Liver (tissue), 3 donors: ENCODE measurements around the gene KCP.

Experiments
- CTCF ChIP-seq: fragments of 150-350 bp; IDR thresholded peaks from 2 replicates; pipeline ENCODE4 v1.5.1; 2017; ENCODE audit warnings: improper control_type of control experiment, low read depth, low read length; ENCODE audit not compliant: missing input control
- EGR1 ChIP-seq, 2 donors: IDR thresholded peaks; 2 replicates each; pipeline ENCODE4 v1.6.1; 2016 to 2018; ENCODE audit warnings: antibody characterized with exemption in 2 of 2, low read depth in 2 of 2
- FOXA1 ChIP-seq: IDR thresholded peaks from 2 replicates; pipeline ENCODE4 v1.6.1; 2016; ENCODE audit warnings: antibody characterized with exemption
- FOXA2 ChIP-seq: IDR thresholded peaks from 2 replicates; pipeline ENCODE4 v1.6.1; 2016; ENCODE audit warnings: antibody characterized with exemption
- GABPA ChIP-seq, 2 donors: IDR thresholded peaks in 1 of 2; conservative IDR thresholded peaks in 1 of 2; 2 replicates each; pipeline ENCODE4 v1.6.1; 2016; ENCODE audit warnings: antibody characterized with exemption in 2 of 2, mild to moderate bottlenecking in 1 of 2, moderate library complexity in 1 of 2
- JUND ChIP-seq, 2 donors: IDR thresholded peaks; 2 replicates each; pipeline ENCODE4 v1.6.1; 2016; ENCODE audit warnings: antibody characterized with exemption in 2 of 2
- MAX ChIP-seq: IDR thresholded peaks from 2 replicates; pipeline ENCODE4 v1.6.1; 2016; ENCODE audit warnings: antibody characterized with exemption
- NR2F2 ChIP-seq: IDR thresholded peaks from 2 replicates; pipeline ENCODE4 v1.6.1; 2016; ENCODE audit warnings: antibody characterized with exemption
- RAD21 ChIP-seq, 2 donors: IDR thresholded peaks; 2 replicates each; pipeline ENCODE4 v1.6.1; 2016; ENCODE audit warnings: antibody characterized with exemption in 2 of 2, mild to moderate bottlenecking in 2 of 2
- SP1 ChIP-seq: IDR thresholded peaks from 2 replicates; pipeline ENCODE4 v1.6.1; 2018; ENCODE audit warnings: antibody characterized with exemption, mild to moderate bottlenecking
- TAF1 ChIP-seq: conservative IDR thresholded peaks from 2 replicates; pipeline ENCODE4 v1.6.1; 2016; ENCODE audit warnings: antibody characterized with exemption, mild to moderate bottlenecking
- ZBTB33 ChIP-seq: IDR thresholded peaks from 2 replicates; pipeline ENCODE4 v1.6.1; 2016; ENCODE audit warnings: antibody characterized with exemption
- TF ChIP-seq, protein P1 (sequence below): IDR thresholded peaks from 2 replicates; pipeline ENCODE4 v1.6.1; 2016; ENCODE audit warnings: antibody characterized with exemption
- TF ChIP-seq, protein P2 (sequence below): IDR thresholded peaks from 2 replicates; pipeline ENCODE4 v1.6.1; 2016; ENCODE audit warnings: antibody characterized with exemption, mild to moderate bottlenecking
- donor health status: healthy.
- donor health status: healthy.

DNA sequence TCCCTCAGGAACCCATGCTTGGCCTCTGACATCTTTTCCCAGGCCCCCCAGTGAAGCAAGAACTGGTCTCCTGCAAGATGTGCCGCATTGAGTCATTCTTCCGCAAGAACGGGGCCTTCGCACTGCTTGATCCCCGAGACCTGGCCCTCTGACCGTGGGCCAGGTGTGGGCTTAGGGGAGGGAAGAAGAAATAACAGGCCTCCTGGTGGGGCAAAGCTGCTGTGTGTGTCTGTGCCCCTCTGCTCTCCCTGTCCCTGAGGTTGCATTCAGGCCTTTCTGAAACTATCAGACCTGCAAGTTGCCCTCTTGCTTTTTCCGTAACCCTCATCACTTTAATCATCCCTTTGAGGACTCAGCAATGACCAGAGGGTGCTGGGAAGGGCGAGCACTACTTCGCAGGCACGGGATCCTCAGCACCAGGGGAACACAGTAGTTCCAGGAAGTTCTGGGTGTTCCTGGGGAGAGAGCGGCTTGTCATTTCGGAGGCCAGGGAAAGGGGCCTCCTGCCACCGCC, 41.8 kb downstream of the KCP start:
- TF ChIP-seq CTCF (no peak), RAD21 (IDR thresholded peaks at IDR 0.05) (no peak), JUND (IDR thresholded peaks at IDR 0.05) (no peak), ZBTB33 (no peak), SP1 (no peak), FOXA1 (no peak), NR2F2 (no peak), TAF1 (no peak), EGR1 (IDR thresholded peaks at IDR 0.05; ENCODE audit: low read depth in 2 of 2) (no peak), FOXA2 (no peak), MAX (no peak), GABPA (IDR thresholded peaks at IDR 0.05 in 1 of 2, conservative IDR thresholded peaks at IDR 0.05 in 1 of 2) (no peak)
- TF ChIP-seq, protein P1, sequence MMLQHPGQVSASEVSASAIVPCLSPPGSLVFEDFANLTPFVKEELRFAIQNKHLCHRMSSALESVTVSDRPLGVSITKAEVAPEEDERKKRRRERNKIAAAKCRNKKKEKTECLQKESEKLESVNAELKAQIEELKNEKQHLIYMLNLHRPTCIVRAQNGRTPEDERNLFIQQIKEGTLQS = no peak
- TF ChIP-seq, protein P2, sequence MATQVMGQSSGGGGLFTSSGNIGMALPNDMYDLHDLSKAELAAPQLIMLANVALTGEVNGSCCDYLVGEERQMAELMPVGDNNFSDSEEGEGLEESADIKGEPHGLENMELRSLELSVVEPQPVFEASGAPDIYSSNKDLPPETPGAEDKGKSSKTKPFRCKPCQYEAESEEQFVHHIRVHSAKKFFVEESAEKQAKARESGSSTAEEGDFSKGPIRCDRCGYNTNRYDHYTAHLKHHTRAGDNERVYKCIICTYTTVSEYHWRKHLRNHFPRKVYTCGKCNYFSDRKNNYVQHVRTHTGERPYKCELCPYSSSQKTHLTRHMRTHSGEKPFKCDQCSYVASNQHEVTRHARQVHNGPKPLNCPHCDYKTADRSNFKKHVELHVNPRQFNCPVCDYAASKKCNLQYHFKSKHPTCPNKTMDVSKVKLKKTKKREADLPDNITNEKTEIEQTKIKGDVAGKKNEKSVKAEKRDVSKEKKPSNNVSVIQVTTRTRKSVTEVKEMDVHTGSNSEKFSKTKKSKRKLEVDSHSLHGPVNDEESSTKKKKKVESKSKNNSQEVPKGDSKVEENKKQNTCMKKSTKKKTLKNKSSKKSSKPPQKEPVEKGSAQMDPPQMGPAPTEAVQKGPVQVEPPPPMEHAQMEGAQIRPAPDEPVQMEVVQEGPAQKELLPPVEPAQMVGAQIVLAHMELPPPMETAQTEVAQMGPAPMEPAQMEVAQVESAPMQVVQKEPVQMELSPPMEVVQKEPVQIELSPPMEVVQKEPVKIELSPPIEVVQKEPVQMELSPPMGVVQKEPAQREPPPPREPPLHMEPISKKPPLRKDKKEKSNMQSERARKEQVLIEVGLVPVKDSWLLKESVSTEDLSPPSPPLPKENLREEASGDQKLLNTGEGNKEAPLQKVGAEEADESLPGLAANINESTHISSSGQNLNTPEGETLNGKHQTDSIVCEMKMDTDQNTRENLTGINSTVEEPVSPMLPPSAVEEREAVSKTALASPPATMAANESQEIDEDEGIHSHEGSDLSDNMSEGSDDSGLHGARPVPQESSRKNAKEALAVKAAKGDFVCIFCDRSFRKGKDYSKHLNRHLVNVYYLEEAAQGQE = no peak
